Measurements from ENCODE around the gene NF2.

The NF2 gene

DNA sequence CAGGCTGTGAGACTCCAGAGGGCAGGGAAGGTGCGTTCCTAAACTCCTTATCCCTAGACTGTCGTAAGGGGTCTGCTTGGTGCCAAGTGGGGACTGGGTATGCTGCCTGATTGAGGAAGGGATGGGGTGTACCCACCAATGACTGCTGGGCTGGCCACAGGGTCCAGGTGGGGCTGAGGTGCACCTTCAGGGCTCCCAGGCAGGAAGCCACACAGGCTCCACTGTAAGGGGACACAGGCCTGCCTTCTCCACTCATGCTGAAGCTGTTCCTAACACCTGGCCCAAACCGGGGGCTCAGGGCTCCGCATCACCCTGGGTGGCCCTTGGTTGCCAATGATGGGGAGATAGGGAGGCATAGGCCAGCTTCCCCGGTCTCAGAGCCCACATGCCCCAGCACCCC lies 136.8 kb downstream of the NF2 start:
- no peak for DNase-seq

DNA sequence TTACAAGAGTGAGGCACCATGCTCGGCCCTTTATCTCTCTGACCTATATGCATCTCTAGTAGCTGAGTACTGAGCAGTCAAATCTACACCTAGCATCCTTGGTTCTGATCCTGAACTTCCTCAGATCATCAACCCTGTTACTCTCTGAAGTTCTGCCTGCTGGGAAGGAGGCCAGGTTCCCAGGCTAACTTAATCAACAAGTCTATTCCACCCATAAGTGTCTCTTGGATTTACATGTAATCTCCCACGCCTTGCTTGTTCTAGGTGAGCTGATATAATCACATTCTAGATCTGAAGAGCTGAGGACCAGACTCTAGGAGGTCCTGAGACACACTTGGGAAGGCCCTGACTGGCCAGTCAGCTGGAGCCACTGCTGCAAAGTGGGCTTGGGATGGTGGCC lies 138.5 kb downstream of the NF2 start:
- DNase-seq: no peak

DNA sequence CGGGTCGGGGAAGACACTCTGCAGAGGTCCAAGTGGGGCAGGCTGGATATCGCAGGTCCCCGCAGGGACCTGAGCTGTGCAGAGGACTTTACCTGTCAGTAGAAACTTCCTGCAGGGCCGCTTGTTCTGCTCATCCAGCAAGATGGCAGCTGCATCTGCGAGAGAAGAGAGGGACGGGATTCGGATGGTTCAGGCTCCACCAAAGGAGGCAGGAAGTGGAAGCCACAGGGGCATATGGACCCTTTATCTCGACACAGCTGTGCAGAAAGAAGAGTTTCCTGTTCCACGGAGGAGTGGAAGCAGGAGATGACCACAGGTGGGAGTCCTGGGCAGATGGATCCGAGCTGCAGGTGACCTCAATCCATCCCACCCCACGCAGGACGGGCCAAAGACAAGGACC lies 138.9 kb downstream of the NF2 start:
- no peak for DNase-seq

- DNase-seq: peak in 5 of 58 donors; percentile 9 to 30 (median 22)
These were observed 141.5 kb downstream of the NF2 start for GRCh38 chr22:29744902-29745301.

- no peak for DNase-seq
These were observed 144.4 kb downstream of the NF2 start for GRCh38 chr22:29747832-29748231.
